NOMO-1 treated with dmso at 0.1 percent for 144 hours (cell line): Measurements from ENCODE around the gene CRTC2.

Experiments used
- DNase-seq: peaks from one replicate; lab custom pipeline; 2025; ENCODE audit not compliant: unreplicated experiment; lab: John Stamatoyannopoulos, UW

Gene CRTC2

DNA sequence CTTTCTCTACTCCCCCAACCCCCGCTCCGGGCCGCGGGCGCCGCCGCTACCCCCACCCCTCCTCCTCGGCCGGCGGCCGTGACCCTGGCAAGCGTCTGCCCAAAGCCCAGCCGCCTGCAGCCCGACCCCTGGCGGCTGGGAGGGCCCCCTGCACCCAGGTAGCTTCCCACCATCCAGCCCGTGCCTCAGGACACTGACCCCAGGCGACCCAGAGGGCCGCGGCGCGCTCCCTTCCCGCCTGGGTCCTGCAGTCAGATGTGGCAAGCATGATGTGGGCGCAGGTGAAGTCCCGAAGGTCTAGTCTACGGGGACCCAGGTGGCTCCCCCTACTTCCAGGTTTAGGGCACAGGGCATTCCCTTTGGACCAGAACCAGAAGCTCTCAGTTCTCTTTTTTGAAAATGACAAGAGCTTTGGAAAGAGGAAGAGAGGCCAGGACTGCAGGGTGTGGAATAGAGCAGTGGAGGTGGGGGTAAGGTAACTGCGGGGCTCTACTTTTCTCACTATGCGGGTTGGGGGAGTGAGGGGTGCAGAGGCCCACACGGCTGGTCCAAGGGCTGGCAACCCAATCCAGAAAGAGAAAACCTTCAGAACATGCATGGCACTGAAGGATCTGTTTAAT is 11.7 kb downstream of the CRTC2 start, which contains the start of gene DENND4B:
Gene DENND4B (minus strand): TSS at position 97 of the 620 bp plus-strand sequence. CDS start 2,344 bp downstream, outside the sequence.
- peak; percentile 88 for DNase-seq

DNA sequence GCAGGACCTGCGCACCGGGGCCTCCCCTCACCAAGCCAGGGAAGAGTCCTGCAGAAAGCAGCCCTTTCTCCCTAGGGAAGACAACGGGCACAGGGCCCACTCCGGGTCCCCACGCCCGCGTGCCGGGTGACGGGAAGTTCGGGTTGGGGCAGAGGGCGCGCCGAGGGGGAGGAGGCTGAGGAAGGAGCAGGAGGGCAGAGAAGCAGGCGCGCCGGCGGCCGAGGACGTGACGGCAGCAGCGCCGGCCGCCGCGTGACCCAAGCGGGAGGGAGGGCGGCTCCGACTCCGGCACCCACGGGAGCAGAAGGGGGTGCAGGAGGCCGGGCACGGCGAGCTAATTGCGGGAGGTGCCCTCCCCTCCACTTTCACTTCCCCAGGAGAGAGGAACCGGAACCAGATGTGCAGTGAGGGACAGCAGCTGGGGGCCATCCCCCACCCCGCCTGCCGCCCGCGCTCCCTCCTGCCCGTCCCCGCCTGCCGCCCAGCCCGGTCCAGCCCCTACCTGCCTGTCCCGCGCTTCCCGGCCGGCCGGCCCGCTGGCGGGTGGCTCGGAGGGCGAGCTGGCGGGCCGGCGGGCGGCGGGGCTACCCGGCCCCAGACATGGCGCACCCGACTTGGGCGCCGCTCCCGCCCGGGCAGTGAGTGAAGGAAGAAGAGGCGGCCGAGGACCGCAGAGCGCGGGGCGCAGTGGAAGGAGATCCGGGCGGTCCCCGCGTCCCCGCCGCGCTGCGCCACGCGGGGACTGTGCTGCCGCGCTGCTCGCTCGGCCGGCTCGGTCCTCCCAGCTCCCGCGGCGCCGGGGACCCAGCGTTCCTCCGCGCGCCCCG is 12.4 kb downstream of the CRTC2 start:
- DNase-seq: peak; percentile 96

DNA sequence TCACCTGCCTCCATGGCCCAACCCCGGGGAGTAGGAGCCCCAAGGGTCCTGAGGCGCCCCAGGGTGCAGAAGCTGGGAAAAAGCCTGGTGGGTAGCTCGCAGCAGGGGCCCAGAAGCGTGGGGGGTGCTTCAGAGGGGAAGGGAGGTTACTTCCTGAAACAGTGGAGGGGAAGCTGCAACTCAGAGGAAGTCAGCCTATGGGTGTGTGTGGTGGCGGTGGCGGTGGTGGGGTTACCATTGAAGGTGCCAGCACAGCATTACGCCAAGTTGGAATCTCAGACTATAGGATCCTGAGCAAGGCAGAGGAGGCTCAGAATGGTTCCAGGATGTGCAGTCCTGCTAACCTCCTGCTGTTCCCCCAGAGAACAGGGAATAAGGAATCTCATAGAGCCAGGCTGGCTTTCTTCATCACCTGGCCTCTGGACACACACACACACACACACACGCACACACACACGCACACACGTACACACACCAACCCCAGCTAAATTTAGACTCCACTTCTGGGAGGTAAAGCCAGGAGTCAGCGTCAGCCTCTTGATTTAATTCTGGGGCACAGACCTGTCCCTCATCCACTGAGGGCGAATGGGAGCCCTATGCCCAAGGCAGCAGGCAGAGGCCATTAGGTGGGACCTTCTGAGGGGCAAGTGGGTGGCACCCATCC is 13.1 kb downstream of the CRTC2 start:
- DNase-seq: peak; percentile 88

DNA sequence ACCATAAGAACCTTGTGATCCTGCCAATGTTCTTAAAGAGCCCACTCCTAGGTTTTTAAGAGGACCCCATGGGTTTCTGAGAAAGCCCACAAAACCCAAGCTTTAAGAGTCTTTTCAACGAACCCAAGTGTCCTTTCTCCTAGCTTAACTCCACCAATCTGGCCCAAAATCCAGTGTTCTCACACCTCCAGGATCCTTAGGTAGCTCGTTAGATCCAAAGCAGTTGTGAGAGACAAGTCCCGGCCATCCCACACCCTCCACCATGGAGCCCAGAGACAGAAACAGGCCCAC is 13.6 kb downstream of the CRTC2 start:
- DNase-seq: no peak

DNA sequence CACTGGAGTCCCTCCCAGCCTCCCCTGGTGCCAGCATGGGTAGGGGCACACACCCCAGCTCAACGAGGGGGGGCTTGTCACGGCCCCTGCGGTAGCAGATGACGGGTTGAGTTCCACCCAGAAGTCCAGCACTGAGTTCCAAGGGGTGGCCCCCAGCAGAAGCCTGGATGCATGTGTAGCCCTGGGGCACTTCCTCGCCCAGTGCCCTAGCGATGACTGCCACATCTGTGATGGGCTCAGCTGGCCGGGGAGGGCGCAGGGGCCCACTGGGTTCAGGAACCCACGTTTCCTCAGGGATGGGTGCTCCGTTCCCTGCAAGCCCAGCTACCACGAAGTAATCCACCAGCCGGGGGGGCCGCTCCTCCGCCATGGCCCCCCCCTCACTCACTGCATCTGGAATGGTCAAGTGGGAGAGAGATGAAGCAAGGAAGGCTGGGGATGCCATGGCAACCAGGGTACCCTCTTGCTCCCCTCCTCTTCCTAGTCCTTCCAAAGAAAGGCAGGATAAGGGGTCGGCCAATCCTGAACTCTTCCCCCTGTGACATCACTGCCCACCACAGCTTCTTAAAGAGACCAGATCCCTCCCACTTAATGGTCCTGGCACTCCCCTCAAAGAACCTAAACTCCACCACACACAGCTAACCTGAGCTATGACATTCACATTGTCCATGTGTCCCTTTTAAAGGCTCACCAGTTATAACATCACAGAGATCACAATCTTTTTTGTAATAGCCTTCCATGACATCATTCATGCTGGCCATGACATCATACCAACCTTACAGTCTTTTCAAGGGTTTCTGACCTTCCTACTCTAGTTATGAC is 14.2 kb downstream of the CRTC2 start:
- DNase-seq: no peak

DNA sequence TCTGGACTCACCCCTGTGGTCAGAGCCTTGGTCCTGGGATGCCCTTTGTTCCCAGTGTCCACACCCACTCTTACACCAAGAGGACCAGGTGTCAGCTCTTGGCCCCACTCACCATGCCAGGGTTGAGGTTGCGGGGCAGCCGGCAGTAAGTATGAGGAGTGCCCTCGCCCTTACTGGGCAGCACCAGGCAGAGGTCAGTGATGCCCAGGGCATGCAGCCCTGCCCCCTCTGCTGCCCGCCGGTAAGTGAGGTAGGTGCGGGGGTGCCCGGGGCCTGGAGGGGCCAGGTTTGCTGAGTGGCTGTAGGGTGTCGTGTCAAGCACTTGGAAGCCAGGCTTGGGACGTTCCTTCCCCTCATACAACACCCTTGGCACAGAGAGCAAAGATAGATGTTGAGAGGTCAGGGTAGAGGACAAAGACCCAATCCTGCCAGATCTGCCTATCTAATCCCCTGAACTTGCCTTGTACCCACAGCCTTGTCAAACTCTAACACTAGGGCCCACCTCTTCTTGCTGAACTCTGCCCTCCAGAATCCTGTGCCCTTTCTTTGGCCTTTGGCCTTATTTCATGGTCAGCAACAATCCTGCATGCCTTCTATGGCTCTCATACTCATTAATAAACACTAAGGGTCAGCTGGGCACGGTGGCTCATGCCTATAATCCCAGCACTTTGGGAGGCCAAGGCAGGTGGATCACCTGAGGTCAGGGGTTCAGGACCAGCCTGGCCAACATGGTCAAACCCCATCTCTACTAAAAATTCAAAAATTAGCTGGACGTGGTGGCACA is 15.5 kb downstream of the CRTC2 start:
- DNase-seq: no peak

DNA sequence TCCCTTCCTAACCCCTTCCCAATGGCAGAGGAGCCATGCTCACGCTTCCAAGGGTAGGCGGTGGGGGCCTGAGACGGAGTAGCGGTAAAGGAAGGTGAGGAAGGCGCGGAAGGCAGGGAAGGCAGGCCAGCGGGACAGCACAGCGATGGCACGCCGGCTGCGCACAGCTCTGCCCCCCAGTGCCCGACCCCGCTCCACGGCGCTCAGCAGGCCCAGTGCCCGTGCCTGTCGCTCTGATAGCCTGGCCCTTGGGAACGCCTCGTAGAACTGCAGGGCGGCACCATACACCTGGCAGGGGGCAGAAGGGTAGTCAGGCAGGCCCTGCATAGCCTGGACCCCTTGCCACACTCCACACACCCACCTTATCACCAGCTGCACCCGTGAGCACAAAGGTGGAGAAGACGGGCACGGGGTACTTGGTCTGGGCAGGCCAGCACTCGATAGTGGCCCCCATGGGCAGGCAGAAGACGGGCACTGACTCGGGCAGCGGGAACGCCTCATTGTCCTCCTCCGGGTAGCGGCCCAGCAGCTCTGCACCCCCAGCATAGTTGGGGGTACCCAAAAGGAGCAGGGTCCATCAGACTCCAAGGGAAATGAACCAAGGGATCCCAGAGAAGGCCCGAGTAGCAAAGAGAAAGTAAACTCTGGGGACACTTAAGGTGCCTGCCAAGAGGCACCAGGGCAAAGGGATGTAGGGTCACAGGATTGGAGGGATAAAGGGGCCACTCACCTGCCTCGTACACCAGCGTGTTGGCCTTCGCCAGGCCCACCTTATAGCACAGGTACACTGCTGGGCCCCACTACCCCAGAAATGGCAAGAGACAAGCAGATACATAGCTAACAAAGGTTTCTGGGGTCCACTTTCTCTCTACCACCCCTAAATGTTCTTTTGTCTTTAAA is 16.3 kb downstream of the CRTC2 start:
- DNase-seq: no peak

DNA sequence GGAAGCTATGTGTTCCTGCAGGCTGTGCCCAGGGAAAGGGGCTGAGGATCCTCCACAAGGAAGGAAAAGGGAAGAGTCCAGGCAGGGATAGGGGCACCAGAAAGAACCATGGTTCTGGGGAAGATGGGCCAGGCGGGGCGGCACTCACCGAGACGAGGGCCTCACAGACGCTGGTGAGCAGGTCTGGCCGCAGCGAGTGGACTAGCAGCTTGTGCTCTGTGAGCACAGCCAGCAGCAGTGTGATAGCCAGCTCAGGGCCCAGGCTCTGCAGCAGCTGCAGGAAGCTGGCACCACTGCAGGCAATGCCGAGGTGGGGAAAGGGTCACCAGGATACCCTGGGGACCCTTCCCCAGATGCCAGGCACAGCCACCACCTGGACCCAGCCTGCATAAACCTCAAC is 17.7 kb downstream of the CRTC2 start:
- DNase-seq: no peak

DNA sequence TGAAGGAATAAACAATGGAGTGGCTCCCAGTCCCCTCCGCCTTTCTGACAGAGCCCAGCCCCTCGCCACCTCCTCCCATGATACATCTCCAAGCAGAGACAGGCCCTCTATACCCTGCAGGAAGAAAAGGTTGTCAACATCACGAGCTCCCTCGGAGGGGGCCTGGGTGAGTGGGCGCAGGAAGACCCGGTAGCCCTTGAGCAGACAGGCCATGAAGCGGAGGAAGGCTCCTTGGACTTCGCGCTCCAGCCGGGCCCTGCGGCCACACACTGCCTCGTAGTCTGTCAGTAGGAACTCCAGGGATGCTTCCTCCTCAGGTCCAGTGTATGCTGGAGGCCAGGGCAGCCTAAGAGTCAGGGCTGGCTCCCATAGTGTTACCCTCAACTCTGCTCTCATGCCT is 18.9 kb downstream of the CRTC2 start:
- no peak for DNase-seq

DNA sequence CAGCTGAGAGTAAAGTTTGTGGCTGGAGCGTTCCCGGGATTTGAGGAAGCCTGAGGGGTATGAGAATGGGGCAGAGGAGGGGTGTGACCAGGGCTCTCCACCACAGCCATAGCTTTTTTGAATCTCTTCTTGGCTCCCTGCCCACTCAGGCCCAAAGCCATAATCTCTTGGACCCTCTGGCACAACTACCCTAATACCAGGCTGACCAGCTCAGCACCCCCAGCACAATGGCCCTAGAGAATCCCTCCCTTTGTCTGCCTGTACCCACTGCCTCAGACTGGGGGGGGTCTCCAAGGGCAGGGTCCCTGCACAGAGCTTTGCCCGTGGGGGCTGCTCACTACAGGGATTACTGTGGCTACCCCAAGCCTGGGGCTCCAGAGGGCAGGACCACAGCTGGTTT is 19.4 kb downstream of the CRTC2 start:
- DNase-seq: no peak

DNA sequence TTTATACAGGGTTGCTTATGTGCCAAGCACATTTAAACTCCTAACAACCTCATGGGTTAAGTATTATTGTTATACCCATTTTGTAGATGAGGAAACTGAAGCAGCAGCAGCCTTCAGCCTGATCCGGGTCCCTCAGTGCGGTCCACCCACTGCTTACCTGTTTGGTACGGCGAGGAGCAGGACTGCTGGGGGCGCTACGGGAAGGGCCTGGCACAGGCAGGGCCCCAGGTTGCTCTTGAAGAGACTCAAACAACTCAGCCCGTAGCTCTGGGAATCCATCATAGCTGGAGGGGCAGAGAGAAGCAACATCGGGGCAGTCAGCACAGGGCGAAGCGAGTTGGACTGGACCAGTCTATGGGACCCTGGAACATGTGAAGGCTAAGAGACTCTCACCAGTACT is 21.1 kb downstream of the CRTC2 start:
- DNase-seq: no peak

DNA sequence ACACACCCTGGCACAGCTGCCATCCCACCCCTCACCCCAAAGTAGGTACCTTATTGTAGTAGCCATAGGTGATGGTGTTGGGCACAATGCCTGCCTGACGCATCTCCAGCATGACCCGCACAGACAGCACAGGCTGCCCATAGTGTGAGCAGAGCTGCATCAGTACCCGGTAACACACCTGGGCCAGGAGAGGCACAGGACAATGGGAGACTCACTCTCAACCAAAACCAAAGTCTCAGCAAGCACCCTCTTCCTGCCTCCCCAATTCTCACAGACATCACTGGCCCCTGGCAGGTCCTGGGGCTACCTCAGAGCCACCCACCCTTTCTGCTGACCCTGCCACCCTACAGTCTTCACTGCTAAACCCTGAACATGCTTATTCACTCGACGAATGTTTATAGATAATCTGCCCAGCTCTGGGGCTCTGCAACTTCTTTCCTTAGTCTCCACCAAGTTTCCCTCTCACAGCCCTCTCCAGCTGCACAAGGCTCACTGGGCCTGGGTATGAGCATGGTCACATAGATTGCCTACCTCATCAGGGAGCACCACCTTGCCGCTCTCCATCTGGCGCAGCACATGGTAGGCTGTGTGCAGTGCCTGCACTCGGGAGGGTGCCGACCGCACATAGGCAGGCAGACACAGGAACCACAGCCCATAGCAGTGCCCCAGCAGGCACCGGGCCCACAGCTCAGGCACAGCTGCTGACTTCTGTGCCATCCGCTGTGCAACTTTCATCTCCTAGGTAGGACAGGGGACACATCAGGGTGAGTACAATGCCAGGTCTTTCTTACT is 22.2 kb downstream of the CRTC2 start:
- no peak for DNase-seq

DNA sequence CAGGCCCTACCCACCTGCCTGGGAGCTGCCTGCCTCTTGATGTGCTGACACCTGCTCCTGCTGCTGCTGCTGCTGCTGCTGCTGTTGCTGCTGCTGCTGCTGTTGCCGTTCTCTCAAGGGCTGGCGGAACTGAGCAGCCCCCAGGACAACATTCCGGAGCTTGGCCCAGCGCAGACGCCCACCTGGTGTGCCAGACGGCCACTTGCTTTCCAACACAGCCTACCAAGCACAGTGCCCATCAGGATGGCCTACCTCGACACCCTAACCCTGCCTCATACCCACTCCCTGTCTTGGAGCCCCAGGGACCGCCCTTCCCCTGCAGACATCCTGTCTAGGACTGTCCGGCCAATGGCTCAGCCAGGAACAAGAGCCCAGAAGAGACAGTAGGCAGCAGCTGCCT is 23.7 kb downstream of the CRTC2 start:
- DNase-seq: no peak

DNA sequence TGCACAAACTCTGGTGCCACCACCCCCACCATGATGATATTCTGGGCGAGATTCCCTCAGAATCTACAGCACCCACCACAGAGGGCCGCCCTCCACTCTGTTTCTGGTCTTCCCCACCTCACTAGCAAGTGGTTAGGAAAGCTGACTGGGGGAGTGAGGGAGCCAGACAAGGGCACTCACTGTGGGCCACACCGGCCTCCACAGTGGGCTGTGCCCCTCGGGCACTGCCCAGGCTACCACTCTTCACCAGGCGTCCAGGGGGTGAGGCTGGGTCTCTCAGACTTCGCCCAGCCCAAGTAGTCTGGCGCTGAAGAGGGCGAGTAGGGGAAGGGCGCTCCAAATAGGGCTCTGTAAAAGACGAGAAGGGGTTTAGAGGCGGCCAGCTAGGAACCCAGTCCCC is 24.5 kb downstream of the CRTC2 start:
- no peak for DNase-seq

DNA sequence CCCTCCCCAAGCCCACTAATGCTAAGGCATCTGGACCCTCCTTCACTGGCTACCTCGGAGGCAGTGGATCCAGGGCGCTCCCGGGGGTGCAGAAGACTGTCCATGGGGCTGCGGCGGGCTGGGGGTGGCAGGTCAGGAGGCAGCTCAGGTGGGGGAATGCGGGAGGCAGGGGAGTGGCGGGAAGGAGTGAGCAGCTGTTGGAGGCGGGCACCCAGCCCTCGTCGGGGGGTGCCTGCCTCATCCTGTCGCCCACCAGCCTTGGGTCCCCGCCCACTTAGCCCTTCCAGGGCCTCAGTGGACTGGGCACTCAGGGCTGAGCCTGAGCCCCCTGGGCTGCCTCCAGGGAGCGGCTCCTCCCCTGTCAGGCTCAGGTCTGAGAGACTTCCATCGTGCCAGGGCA is 25.0 kb downstream of the CRTC2 start:
- no peak for DNase-seq

DNA sequence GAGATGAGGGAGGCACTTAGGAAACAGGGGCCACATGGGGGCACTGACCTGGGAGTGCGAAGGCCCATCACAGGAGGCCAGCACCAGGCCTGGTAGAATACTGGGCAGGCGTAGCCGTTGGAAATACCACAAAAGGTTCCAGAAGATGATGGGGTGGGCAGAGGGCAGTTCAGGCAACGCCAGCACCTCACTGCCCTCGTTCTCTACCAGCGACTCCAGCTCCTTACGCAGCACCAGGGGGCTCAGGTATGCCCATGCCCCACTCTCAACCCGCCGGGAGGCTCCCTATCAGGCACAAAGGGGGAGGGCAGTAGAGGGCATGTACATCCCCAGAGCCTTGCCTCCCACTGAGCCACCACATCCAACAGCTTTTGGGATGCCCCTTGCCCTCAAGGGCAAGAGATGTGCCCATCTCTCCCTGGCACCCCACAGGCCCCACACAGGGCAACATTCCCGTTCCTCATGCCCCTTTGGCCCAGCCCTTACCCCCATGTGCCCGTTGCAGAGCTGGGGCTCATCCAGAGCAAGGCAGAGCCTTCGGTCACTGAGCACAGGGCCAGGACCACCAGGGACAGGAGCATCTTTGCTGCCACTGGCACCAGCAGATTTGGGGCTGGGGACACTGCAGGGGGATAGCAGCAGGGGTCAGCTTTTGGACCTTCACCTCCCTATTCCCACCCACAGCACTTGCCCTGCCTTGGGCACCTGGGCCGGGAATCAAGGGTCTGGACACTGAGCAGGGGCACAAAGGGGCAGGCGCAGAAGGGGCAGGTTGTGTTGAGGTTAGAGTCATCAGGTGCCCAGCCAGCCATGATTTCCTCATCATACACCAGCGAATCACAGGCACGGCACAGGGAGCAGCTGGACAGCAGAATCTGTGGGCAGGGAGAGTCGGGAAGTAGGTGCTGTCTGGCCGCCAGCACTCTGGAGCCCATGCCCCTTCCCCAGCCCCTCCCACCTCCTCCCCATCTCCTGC is 26.0 kb downstream of the CRTC2 start:
- DNase-seq: no peak
